Activated CD4-positive, alpha-beta T cell treated with anti-CD3 and anti-CD28 coated beads for 24 hours (primary cell): Measurements from ENCODE around the gene PLCL2.

ENCODE experiments used
- DNase-seq, 2 donors: peaks; one replicate each; pipeline ENCODE4 v3.0.0-alpha.2; 2020; ENCODE audit warnings: low read depth in 2 of 2

The PLCL2 gene

DNA sequence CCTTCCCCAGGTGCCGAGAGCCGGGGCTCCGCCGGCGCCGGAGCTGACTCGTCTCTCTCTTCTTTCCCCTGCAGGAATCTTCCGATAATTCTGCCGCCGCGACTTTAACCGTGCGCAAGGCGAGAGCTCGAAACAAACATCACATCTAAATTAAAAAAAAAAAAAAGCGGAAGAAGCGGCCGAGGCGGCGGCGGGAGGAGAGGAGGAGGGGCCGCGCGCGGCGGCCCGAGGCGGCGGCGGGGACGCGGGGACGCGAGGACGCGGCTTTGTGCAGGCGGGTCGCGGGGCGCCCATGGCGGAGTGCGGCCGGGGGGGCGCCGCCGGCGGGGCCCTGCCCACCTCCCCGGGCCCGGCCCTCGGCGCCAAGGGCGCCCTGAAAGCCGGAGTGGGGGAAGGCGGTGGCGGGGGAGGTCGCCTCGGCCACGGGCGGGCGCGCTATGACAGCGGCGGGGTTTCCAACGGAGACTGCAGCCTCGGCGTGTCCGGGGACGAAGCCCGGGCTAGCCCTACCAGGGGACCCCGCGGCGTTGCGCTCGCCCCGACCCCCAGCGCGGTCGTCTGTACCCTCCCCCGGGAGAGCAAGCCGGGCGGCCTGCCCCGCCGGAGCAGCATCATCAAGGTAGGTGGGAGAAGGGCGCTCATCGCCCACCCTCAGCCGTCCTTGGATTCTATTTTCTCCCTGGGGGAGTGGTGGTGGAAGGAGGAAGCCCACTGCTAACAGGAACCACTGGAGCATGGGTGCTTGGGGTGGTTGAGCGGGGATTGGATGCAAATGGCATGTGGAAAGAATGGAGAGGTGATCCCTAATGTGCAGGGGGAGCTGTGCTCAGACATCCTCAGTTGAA lies at the start of gene PLCL2:
Gene PLCL2 (plus strand): TSS at position 208 of the 845 bp plus-strand sequence. CDS start 85 bp downstream, at position 293.
- peak; percentile 23 to 40 for DNase-seq

DNA sequence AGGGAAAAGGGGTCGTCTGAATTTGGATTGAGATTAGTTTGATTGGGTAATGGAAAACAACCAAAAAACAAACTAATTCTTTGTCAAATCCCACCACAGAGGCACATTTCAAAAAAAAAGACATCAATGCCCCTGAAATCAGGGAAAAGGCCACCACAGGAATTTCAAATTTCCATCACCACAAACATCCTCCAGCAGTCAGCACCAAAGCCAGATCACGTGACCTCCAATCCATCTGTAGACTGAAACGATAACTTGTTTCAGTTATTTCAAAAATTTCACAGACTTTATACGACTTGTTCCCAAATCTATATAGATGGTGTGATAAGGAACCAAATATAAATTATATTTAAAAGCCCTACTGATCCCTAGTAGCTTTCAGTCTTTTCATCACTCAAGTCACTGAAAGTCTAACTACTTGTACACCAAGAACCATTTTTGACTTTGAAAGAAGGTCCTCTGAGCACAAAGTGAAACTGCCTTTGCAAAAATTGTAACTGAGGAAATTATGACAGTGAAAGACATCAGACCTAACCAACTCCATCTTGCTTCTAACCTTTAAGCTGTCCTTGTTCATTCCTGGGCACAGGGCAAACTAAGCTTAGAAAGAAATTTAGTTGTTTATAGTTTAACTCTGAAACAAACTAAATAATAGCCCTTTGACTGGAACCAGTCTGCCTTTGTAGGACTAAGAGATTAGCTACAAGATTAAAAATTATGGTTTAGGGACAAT lies 48.1 kb upstream of the PLCL2 start:
- DNase-seq = no peak

DNA sequence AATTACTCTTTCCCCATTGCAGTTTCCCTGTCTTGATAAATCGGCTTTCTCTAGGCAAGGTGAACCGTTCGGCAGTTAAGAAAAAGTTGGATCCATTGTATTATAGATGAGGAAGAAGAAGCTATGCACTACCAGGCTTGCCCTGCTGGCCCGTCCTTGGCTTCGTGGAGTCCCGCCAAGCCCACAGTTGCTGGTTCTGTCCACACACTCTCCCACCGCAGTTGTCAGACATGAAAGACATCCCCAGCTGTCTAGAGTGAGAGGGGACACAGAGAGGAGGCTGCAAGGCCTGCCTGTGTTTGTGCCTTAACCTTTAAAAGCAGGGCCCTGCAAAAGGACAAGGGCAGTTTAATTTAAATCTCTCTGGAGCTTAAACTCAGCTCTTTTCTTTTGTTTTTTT lies 47.2 kb upstream of the PLCL2 start:
- no peak for DNase-seq

DNA sequence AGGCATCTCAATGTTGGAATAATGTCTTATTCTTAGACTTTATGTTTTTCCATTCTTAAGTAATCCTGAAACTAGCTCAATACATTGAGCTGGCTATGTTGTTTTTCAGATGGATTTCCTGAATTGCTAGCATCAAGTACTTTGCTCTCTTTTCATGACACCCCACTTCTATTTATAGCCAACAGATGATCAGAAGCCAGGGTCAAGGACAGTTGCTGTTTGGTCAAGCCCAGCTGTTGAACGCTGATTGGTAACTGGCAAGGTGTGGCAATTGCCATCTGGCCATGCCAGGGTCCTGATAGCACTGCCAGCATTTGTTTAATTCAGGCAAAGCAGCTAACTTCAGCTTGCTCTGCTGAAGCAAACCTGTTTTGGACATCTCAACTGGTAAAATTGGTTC lies 46.2 kb upstream of the PLCL2 start:
- DNase-seq = no peak

DNA sequence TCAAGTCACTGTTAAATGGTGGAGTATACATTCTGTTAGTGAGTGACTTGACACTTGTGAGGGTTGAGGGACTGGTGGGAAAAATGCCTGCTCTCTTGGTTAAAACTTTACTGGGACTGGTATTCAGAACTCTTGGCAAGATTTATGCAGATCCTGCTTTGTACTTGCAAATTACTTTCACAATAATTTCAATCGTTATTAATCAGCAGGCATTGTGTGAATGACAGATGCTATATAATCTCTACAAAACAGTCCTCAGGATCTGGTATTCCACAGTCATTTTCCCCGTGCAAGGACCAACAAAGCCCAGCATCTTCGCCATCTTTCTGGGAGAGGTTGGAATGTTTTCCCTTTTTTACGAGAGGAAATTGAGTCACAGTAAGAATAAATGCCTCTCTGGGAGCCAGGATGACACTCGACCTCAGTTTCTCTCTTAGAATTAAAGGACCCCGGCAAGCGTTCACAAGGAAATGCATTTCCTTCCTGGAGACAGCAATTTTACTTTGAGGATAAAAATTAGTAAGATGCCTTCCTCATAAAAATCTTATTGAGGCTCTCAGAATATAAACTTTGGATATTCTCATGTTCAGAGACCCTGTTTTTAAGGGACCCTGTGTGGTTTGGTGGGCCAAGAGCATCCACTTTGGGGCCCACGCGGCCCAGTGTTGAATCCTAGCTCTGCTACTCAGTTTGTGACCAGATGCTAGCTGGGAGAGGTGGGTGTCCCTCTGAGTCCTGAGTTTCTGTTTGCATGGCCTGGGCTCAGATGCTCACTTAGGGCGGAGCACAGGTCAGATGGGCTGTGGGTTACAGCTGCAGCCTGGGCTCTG lies 45.3 kb upstream of the PLCL2 start:
- DNase-seq = no peak

DNA sequence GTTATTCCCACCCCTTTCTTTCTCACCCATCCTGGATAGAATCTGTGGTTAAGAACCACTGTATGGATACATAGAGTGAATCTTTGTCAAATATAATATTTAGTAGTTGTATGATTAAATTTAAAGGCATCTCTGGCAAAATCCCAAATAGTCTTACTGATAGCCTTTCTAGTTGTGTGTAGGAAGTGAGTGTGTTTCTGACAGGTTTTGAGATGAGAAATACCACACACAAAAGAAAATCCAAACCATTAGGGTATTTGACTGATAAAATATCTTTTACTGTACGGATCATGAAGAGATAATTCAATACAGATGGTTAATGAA lies 44.7 kb upstream of the PLCL2 start:
- DNase-seq = no peak

DNA sequence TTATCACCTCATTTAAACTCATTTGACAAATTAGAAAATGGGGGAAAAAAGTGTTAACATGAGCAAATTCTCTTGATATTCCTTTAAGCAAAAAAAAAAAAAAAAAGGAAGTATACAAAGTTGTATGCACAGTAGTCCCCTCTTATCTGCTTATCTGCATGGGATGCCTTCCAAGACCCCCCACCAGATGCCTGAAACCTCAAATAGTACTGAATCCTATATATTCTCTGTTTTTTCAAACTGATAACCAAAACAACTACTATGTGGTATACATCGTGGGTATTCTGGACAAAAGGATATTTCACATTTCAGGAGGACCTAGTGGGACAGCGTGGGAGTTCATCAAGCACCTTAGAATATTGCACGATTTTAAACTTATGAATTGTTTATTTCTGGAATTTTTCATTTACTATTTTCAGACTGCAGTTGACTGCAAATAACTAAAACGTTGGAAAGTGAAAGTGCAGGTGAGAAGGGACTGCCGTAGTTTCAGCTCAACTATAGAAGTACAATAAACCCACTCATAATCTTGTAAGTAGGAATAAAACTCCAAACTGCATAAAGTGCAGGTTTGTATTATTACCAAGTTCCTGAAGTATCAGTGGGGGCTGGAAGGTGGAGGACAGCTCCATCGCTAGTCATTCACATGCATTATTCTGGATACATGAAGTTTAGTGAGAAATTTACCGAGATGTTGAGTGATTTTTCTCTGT lies 43.6 kb upstream of the PLCL2 start:
- DNase-seq = no peak

DNA sequence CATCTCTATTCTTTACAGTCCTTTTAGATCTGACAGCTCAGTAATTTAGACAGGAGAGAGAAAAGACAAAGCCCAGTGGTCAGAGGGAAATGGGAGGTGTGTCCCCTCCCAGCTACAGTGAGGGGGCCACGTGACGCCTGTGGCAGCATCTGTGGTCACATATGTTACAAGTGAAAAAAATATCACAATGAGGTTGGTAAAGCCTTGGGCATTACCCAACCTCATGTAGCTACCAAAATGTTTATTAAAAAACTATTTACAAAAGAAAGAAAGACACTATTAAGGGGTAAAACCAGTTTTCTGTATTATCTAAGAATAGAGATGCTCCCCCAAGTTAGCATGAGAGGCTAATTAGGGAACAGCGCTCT lies 42.9 kb upstream of the PLCL2 start:
- DNase-seq = no peak

DNA sequence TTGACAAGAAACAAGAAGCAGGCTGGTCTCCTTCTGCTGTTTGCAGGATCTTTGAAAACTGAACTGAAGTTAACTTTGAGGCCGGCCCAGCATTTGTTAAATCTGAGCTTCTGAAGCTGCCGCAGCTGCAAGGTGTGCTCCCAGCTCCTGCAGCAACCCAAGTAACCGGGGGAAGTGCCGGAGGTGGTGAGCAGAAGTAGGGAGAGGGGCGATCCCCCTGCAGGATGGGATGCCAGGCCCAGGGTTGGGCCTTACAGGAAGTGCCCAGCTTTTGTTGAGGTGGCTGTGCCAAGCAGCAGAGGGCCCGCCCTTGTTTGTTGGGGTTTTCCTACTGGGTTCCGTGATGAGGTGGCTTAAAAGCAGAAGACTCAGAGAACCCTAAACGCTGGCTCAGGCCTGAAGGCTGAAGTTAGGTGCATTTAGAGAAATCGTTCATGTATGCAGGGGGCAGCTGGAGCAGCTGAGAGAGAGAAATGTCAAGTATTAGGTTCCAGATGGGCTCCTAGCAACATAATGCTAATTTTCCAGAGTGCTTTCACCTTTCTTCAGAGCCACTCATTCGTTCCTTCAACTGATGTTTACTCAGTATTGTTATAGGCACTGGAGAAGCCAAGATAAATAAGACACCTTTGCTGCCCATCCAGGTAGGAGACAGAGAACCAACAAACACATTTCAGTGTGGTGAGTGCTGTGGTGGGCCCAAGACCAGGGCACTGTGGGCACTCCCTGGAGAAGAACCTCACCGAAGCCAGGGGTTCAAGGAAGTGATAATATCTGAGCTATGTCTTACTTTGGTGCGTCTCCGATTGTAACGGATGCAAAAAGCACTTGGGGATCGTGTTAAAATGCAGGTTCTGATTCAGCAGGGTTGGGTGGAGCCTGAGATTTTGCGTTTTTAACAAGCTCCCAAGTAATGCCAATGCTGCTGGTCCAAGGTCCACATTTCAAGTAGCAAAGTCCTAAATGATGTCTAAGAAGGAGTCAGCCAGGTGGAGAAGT lies 42.2 kb upstream of the PLCL2 start:
- DNase-seq = peak; percentile 45 to 48

DNA sequence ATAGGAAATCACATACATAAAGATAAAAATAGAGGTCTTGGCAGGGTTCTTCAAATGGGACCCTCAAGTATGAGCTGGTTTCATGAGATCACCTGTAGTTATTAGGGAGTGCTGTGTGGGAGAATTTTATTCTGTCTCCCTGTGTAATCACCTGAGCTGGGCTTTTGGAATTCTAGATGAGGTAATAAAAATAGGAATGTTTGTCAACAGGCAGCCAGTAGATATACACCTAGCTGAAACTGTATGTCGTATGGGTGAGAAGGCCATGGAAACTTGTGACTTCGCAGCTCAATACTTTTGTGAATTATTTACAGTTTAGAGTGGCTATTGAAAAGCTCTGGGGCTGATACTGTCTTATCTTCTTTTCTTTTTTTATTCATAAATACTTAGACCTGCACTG lies 40.5 kb upstream of the PLCL2 start:
- no peak for DNase-seq

DNA sequence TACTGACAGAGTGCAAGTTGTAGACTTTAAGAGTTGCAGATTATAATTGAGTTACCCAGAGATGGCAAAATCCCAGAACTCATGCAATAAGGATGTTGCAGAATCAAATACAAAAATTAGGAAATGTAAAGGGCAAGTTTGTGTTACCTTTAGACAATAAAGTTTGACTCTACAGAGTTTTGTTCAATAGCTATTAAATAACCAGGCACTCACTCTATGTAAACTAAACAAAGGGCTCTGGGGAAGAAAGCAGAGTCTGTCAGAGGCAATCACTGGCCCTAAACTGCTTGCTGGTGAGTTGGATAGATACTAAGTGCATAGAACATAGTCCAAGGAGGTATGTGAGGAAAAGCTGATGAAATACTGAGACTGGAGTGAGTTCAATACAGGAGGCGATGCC lies 40.0 kb upstream of the PLCL2 start:
- no peak for DNase-seq

DNA sequence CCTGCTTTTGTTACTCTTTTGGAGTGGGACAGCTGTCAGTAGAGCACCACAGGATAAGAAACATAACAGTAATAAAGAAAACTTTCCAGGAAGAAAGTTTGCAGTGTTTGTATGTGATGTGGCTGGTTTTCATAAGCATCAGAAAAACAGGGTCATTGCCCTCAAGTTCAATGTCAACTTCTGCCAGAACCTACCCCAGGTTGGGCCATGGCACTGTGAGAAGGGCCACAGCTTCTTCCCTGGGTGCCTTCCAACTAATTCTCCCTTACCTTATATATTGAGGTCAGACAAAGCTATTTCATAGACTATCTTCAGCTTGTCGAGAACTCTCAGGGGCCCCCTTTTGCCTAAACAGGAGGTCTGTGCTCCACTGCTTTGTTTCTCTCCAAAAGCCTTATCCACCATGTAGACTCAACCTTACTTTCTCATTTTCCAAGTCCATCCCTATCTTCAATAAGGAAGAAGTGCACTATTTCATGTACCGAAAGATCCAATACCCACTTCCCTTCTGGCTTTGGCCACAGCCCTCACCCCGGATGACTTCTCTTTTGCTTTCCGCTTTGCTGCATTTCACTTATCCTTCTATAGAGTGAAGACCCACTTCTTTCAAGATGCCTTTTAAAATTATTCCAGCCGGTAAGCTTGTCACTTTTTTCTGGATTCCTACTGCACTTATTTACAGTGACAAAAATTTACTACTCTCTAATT lies 38.2 kb upstream of the PLCL2 start:
- DNase-seq = no peak

DNA sequence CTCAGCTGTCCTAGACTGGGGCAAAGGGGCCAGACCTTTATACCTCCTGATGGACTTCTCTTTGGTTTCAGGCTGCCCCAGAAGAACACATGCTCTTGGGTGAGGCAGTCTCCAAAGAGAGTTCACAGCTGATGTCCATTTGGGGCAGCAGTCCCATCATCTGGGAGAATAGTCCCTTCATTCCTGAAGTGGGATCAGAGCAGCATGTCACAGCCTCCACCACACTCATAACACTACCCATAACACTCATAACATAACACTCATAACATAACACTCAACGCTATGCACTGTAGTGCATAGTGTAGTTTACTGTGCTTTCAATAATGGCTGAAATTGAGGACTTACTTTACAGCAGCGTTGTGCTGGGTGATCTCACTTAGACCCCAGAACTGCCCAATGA lies 36.7 kb upstream of the PLCL2 start:
- no peak for DNase-seq

DNA sequence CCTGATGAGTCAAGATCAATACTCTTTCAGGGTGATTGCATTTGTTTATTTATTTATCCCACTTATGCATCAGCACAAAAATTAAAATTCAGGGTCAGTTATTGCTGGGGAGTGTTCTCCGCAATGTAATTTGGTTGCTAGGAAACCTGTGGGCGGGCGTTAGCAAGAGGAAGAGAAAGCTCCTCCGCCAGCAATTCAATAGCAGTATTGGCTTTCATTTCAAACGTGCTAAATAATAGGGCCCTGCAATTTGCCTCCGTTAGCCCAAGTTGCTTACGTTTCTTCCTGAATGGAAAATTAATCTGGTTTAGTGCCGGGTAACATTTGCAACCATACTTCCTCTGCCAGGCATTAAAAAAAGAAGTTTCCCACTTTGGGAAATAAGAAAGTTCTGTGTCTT lies 35.5 kb upstream of the PLCL2 start:
- peak; percentile 43 to 45 for DNase-seq

DNA sequence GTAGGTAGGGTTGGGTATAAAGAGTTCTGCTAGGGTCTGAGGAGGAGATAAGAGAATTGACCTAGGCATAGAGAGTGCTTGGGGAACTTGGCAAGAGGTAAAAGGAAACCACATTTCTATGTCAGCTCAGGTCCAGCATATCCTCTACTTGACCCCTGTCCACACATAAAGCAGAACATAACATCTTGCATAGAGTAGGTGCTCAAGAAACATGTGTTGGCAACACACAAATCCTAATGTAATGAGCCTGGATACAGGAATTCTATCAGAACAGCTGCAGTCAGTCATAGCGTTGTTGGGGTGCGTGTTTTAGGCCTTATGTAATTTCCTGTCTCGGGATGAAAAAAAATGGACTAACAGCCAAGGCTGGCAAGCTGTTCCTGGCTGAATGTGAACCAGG lies 35.0 kb upstream of the PLCL2 start:
- DNase-seq = no peak

DNA sequence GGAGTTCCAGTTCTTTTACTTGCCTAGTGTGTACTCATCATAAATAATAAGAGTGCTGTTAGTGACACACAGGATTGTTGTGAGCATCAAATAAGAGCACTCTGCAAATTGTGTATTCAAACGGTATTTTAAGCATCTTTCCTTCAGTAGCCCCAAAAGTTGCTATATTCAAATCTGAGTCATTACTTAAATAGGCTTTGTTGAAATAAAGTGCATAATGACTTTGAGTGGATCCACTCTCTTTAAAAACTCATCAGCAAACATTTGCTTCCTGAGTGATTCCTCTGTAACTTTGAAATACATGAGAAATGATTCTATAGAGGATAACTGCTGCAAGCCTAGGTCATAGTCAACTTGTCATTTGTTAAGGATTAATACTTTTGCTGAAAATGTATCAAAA lies 29.3 kb upstream of the PLCL2 start:
- no peak for DNase-seq

DNA sequence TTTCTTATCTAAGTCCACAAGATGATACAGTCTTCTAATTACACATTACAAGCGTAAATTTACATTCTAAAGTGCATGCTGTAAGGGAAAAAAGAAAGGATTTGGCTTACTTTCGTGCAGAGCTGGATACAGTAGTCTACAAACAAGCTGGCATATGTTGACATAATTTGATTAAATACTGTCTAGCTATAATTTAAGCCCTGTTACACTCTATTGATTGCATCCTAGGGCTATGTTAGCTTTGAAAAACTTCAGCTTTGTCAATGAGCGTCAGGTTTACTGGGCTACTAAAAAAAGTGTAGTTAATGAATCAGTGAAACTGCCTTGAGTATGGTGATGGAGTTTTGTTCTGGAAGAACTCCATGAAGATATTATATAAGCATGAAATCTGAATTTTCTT lies 24.5 kb upstream of the PLCL2 start:
- DNase-seq = no peak

DNA sequence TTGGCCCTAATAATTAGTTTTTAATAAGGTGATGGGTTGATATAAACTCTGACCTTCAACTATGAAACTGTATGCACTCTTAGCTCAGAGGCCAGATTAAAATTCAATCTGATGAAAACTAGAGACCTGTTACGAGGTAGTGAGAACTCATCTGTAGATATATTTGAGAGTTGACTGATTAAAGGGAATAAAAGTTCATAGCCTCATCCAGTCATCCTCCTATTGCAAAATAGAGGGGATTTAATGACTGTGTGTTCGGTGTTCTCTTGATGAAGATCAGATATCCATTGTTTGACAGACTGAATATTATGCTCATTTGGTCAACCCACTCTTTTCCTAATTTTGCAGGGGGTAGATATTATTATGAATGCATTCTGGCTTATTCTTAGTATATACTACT lies 23.3 kb upstream of the PLCL2 start:
- DNase-seq = no peak

DNA sequence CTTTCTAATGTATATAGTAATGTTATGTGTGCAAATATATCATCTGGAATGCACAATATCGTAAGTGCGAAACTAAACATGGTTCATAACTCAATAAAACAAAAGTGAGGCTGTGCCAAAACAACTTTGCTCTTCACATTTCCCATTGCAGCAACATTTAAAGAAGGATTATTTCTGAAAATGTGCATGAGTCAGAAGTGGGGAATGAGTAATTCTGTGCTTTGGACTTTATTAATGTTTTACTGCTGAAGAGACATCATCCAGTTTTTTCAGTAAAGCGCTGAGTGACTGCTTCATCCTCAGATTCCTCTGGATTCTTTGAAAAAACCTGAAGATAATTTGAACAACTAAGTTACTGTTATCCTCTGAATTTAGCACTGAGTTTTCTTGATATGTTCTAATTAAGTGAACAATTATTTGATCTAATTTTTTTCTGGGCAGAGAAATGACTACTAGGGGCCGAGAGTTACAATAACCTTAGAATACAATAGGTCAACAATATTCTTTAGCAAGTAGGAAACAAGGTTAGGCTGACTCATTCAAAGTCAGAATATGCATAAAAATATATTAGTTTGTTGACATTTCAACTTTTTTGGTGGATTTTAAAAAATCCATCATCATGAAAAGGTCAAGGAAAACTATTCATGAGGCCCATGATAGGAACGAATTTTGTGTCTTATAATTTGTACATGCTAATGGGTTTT lies 20.0 kb upstream of the PLCL2 start:
- no peak for DNase-seq
